GM12892 (cell line): ENCODE data around the gene SPATA16.

Experiments
- POLR2A ChIP-seq: IDR thresholded peaks from 2 replicates; pipeline ENCODE4 v1.6.1; 2011; ENCODE audit warnings: low read depth, low read length, control low read depth
- POLR2AphosphoS5 ChIP-seq: IDR thresholded peaks from 2 replicates; pipeline ENCODE4 v1.6.1; 2011; ENCODE audit warnings: low read depth, low read length, control low read depth
- TAF1 ChIP-seq: IDR thresholded peaks from 2 replicates; pipeline ENCODE4 v1.6.1; 2011; ENCODE audit warnings: low read depth, mild to moderate bottlenecking, control low read depth, low read length, borderline replicate concordance

DNA sequence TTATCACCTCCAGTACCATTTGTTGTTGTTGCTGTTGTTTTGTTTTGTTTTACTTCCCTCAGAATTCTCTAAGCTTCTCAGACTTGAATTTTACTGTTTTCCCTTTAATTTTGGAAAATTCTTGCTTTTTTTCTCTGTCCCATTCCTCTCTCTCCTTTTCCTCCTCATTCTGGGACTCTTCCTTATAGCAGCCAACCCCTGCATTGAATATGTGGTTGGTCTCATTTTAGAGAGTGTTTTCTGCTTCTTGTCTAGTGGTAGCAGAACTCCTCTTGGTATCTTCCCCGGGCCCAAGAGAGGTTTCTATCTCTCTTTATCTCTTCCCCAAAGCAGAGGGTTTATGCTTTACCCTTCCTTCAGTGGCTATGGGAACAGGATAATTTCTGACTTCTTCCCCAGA lies 113.6 kb downstream of the SPATA16 start:
- TF ChIP-seq POLR2AphosphoS5 (no peak), POLR2A (no peak), TAF1 (no peak)
